ENCODE results near the gene UBXN6.

The UBXN6 gene

GRCh38 chr19:4437103-4437502 lies 20.5 kb downstream of the UBXN6 start:
- DNase-seq: no peak

GRCh38 chr19:4436231-4436630 lies 21.4 kb downstream of the UBXN6 start:
- no peak for DNase-seq

- no peak for DNase-seq
Measured at GRCh38 chr19:4434391-4434790, 23.2 kb downstream of the UBXN6 start.

- no peak for DNase-seq
Measured at GRCh38 chr19:4432918-4433506, 24.6 kb downstream of the UBXN6 start.

DNA sequence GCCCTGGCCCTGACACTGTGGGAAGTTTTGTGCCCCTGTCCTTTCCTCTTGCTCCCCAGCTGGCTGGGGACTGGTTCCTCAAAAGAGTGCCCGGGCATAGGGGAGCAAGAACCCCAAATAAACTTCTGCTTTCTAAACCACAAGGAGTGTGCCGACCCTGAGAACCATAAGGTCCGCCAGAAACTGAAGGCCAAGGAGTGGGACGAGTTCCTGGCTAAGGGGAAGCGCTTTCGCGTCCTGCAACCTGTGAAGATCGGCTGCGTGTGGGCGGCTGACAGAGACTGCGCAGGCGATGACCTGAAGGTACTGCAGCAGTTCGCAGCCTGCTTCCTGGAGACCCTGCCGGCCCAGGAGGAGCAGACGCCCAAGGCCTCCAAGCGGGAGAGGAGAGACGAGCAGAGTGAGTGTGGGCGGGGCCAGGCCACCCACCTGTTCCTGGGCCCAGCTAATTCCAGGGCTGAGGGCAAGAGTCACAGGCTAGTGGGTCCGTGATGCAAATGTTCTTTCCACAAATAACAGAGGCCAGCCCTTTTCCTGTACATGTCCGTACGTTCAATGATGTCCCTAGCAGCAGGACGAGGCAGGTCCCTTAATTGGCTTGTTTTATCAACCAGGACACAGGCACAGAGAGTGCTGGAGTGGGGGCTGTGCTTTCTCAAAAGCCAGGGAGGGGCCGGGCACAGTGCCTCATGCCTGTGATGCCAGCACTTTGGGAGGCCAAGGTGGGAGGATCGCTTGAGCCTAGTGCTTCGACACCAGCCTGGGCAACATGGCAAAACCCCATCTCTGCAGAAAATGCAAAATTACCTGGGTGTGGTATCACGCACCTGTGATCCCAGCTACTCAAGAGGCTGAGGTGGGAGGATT lies 25.6 kb downstream of the UBXN6 start:
- no peak for DNase-seq

GRCh38 chr19:4431296-4431695 lies 26.3 kb downstream of the UBXN6 start:
- no peak for DNase-seq

- DNase-seq: no peak
Measured at GRCh38 chr19:4430760-4431159, 26.8 kb downstream of the UBXN6 start.

- no peak for DNase-seq
Measured at GRCh38 chr19:4429771-4430171, 27.8 kb downstream of the UBXN6 start.

GRCh38 chr19:4429256-4429655 lies 28.3 kb downstream of the UBXN6 start:
- no peak for DNase-seq

GRCh38 chr19:4428326-4428975 lies 29.1 kb downstream of the UBXN6 start:
- DNase-seq: no peak

GRCh38 chr19:4425537-4425936 lies 32.1 kb downstream of the UBXN6 start:
- DNase-seq: no peak

DNA sequence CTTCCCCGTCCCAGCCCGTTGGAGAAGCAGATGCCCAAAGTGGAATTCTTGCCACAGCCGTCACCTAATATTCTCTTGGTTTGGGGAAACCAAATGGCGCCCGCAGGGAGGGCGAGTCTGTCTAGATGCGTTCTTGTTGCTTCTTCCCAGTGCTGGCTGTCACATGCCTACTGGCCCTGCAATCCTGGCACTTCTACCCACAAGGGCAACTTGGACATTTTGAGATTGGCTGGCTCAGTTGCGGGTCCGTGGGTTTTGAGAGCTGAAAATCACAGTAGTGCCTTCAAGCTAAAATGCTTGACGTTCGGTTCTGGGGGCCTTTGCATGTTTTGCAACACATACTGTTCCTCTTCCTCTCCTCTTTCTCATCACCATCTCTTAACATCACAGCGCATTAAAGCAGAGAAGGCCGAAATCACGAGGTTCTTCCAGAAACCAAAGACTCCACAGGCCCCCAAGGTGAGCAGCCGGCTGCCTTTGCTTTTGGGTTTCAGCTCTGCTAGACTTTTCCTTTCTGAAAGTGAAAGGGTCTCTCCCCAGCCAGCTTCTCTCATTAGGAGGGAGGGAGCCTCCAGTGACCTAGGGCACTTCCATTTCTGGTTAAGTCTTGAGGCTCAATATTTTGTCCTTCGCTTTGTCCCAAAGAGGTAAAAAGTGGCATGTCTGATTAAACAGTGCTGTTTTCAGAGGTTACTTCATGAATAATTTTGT lies 34.0 kb downstream of the UBXN6 start:
- no peak for DNase-seq

GRCh38 chr19:4416268-4416667 lies 41.3 kb downstream of the UBXN6 start:
- no peak for DNase-seq

DNA sequence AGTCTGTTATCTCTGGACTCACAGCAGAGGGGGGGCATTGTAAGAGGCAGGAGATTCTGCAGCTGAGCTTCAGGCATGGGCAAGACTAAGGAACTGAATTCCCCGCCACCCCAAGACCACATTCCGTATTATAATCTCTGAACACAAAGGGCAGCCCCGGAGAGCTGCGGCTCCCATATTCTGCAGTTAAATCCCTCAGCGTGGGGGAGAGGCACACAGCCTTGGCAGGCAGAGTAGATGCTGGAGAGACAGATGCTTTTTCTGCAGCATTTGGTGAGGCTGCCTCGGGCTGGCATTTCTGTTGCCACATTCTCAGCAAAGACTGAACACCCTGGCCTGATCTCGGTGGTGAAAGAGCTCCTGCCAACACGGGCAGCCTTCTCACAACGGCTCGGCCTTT lies 42.2 kb downstream of the UBXN6 start:
- DNase-seq: no peak

DNA sequence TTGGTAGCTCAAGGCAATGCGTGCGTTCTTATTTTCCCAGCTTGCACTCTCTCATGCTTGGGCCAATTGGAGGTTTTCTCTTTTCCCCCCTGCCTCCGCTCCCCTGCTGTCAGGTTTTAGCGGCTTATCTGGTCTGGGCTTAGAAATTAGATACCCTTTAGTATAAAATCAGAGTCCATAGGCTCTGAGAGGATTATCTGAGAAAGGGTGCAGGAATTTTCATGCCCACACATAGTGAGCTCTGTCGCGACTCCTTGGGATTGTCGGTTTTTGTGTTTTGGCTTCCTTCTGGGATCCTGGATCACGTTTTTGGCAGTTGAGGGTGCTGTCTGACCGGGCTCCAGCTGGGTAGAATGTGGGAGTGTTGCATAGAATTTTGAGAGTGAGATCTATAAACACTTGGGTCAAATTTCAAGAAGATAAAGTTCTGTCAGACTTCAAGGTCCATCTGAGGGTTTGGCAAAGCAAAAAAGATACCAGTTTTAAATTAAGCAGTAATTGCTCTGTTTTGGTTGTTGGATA lies 42.7 kb downstream of the UBXN6 start:
- DNase-seq: no peak

GRCh38 chr19:4414144-4414799 lies 43.3 kb downstream of the UBXN6 start:
- DNase-seq: no peak

- no peak for DNase-seq
Measured at GRCh38 chr19:4413588-4413987, 44.0 kb downstream of the UBXN6 start.

DNA sequence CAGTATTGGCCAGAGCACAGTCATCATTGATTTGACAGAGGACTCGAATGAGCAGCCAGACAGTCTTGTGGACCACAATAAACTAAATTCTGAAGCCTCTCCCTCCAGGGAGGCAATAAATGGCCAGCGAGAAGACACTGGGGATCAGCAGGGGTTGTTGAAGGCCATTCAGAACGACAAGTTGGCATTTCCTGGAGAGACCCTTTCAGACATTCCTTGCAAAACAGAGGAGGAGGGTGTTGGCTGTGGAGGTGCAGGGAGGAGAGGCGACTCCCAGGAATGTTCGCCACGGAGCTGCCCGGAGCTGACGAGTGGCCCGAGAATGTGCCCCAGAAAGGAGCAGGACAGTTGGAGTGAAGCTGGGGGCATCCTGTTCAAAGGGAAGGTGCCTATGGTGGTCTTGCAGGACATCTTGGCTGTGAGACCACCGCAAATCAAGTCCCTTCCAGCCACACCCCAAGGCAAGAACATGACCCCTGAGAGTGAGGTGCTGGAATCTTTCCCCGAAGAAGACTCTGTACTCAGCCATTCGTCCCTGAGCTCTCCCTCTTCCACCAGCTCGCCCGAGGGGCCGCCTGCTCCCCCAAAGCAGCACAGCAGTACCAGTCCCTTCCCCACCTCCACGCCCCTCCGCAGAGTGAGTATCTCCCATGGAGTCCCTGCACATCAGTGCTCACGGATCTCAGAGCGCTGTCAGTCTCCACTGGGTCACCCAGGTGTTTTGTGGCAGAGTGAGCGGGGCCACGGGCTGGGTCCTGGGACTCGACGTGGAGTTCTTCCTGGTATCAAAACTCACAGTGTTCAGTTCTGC lies 48.3 kb downstream of the UBXN6 start:
- no peak for DNase-seq

DNA sequence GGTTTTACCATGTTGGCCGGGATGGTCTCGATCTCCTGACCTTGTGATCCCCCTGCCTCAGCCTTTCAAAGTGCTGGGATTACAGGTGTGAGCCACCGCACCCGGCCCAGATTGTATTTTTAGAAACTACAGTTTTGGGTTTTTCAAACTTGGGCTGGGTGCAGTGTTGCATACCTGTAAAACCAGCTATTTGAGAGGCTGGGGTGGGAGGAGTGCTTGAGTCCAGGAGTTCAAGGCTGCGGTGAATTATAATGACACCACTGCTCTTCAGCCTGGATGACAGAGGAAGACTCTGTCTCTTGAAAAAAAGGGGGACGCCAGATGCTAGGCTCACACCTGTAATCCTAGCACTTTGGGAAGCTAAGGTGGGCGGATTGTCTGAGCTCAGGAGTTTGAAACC lies 51.0 kb downstream of the UBXN6 start:
- no peak for DNase-seq

- DNase-seq: no peak
Measured at GRCh38 chr19:4405977-4406376, 51.6 kb downstream of the UBXN6 start.

- no peak for DNase-seq
Measured at GRCh38 chr19:4403005-4403761, 54.4 kb downstream of the UBXN6 start.

All from NCI-H2107 (cell line).